HEK293T (cell line): ENCODE results near the gene VPS72.

Experiments used
- ELF4 ChIP-seq: fragments of 450-650 bp; IDR thresholded peaks from 2 replicates; pipeline ENCODE4 v1.6.1; 2017; ENCODE audit warnings: antibody characterized with exemption
- FOXK2 ChIP-seq: fragments of 450-650 bp; IDR thresholded peaks from 2 replicates; pipeline ENCODE4 v1.6.1; 2016; ENCODE audit warnings: mild to moderate bottlenecking
- FOXM1 ChIP-seq: fragments of 450-650 bp; IDR thresholded peaks from 2 replicates; pipeline ENCODE4 v1.6.1; 2017; ENCODE audit warnings: mild to moderate bottlenecking, borderline replicate concordance
- HDGF ChIP-seq: fragments of 450-650 bp; IDR thresholded peaks from 2 replicates; pipeline ENCODE4 v1.6.1; 2017; ENCODE audit warnings: antibody characterized with exemption, borderline replicate concordance
- NFRKB ChIP-seq: fragments of 450-650 bp; IDR thresholded peaks from 2 replicates; pipeline ENCODE4 v1.6.1; 2016; ENCODE audit warnings: mild to moderate bottlenecking, moderate library complexity
- SP1 ChIP-seq: fragments of 450-650 bp; IDR thresholded peaks from 2 replicates; pipeline ENCODE4 v1.6.1; 2017
- SUZ12 ChIP-seq: fragments of 450-650 bp; IDR thresholded peaks from 2 replicates; pipeline ENCODE4 v1.6.1; 2016; ENCODE audit warnings: mild to moderate bottlenecking
- TF ChIP-seq, protein P1 (sequence below): fragments of 450-650 bp; IDR thresholded peaks from 2 replicates; pipeline ENCODE4 v1.6.1; 2016

DNA sequence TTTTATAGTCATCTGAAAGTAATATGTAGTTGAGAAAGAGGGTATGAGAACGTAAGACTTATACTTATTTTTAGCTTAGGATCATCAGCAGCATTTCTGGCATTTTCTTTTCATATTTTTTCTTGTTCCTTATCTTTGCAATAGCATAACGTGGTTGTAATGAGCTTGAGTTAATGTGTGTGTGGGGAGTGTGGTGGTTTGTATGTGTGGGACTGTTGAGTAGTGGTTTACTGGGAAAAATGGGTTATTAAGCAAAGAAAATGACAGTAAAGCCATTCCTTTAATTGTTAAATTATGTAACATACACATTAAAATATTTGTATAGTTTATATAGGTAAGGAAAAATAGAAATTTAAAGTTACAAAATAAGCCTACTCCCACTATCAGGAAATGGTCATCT is 23.6 kb upstream of the VPS72 start:
- TF ChIP-seq, protein P1, sequence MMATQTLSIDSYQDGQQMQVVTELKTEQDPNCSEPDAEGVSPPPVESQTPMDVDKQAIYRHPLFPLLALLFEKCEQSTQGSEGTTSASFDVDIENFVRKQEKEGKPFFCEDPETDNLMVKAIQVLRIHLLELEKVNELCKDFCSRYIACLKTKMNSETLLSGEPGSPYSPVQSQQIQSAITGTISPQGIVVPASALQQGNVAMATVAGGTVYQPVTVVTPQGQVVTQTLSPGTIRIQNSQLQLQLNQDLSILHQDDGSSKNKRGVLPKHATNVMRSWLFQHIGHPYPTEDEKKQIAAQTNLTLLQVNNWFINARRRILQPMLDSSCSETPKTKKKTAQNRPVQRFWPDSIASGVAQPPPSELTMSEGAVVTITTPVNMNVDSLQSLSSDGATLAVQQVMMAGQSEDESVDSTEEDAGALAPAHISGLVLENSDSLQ = no peak
- no peak for TF ChIP-seq FOXM1
- no peak for TF ChIP-seq HDGF
- TF ChIP-seq NFRKB = no peak
- no peak for TF ChIP-seq SUZ12
- no peak for TF ChIP-seq ELF4
- no peak for TF ChIP-seq FOXK2
- no peak for TF ChIP-seq SP1
